ENCODE results near the gene RAB3IL1.
"Not testable (repeated sequence)": the region's sequence is repeated elsewhere in the genome, so short reads cannot be mapped to it uniquely, and the experiment has no call there.

DNA sequence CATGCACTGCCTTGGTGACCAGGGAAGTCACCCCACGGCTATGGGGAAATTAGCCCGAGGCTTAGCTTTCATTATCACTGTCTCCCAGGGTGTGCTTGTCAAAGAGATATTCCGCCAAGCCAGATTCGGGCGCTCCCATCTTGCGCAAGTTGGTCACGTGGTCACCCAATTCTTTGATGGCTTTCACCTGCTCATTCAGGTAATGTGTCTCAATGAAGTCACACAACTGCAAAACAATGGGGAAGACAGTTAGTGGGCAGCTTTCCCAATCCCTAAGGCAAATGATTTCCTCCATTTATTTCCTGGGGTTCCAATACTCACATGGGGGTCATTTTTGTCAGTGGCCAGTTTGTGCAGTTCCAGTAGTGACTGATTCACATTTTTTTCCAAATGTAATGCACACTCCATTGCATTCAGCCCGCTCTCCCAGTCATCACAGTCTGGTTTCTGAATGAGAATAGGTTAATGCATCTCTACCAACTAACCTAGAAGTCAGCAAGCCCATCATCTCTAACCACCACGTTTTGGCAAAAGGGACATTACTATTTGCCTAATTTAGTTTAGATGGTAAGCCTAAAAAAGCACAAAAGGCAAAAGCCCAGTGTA, 47.4 kb upstream of the RAB3IL1 start:
- not testable (repeated sequence) for TF ChIP-seq CTCF, POLR2A (IDR thresholded peaks at IDR 0.05)

Data from body of pancreas (tissue), 4 donors.